Stimulated activated naive B cell treated with anti-CD40 and anti-IgM and Interleukin-4, amounts not matched to agents 10 μg/mL and 1 μg/mL and 100 μg/mL, for 72 hours (primary cell): ENCODE measurements around the gene KCNC1.

Experiments used
- ATAC-seq, 2 donors: fragments of 150-1000 bp; cut with Tn5 transposase; replicated peaks; 2 replicates each; pipeline ENCODE4 v1.10.0; 2021; ENCODE audit warnings: moderate library complexity in 1 of 2
- DNase-seq: peaks from one replicate; pipeline ENCODE4 v3.0.0; 2021
- H3K27ac Mint-ChIP-seq: one replicate; pipeline ENCODE4 v1.8.0; 2022; ENCODE audit warnings: mild to moderate bottlenecking, mixed read lengths
- H3K27me3 Mint-ChIP-seq, 2 donors: one replicate each; pipeline ENCODE4 v1.8.0; 2022; ENCODE audit warnings: mixed read lengths in 2 of 2
- H3K36me3 Mint-ChIP-seq, 2 donors: one replicate each; pipeline ENCODE4 v1.8.0; 2022; ENCODE audit warnings: mixed read lengths in 2 of 2, mild to moderate bottlenecking in 1 of 2
- H3K4me1 Mint-ChIP-seq, 2 donors: one replicate each; pipeline ENCODE4 v1.8.0; 2022; ENCODE audit warnings: mixed read lengths in 2 of 2, mild to moderate bottlenecking in 1 of 2
- H3K4me3 Mint-ChIP-seq, 2 donors: one replicate each; pipeline ENCODE4 v1.8.0; 2022; ENCODE audit warnings: mild to moderate bottlenecking in 2 of 2, mixed read lengths in 2 of 2, moderate library complexity in 1 of 2
- H3K9me3 Mint-ChIP-seq, 2 donors: one replicate each; pipeline ENCODE4 v1.8.0; 2022; ENCODE audit warnings: mixed read lengths in 2 of 2, mild to moderate bottlenecking in 1 of 2

Gene KCNC1

DNA sequence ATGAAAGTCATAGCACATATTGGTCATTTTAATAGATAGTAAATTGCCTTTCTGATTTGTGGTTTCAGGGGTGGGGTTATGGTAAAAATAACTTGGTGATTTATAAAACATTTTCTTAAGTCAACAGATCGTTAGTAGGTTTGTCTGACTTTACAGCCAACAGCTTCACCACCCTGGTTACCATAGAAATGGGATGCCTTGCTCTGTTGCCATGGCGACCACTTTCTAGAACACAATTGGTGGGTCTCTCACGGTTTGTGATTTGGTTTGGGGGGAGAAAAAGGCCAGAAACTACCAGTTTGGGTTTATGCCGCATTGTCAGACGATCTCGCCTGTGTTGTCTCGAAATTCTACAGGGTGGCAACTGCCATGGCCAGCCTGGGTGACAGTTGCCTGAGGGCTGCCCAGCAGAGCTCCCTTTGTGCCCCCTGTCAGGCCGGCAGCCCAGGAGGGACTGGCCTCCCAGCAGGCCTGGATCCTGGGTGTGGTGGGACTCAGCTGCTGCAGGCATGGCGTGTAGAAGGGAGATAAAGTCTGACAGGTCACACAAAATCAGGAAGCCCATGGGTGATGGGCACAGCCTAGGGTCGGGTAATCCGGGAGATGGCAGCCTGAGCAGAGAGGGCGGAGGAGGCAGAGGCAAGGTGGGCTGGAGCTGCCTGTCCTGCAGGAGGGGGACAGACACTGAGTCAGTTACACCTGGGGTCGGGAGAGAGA, 30.9 kb downstream of the KCNC1 start:
- Mint-ChIP-seq H3K36me3 (no peaks in the 10 kb centered on the region), H3K4me1 (no peaks in the 10 kb centered on the region), H3K27me3 (peaks cover 7 to 18% of the 10 kb centered on the region in 2 donors), H3K27ac (no peak overlapping the region), H3K4me3 (no peak overlapping the region), H3K9me3 (no peaks in the 10 kb centered on the region)
- DNase-seq (no peak), ATAC-seq (no peak)

- no peaks in the 10 kb centered on the region for H3K36me3 Mint-ChIP-seq
- no peak overlapping the region for H3K4me3 Mint-ChIP-seq
- no peak overlapping the region for H3K27ac Mint-ChIP-seq
- no peaks in the 10 kb centered on the region for H3K4me1 Mint-ChIP-seq
- ATAC-seq (no peak), DNase-seq (no peak)
- H3K27me3 Mint-ChIP-seq, result peaks cover 7 to 18% of the 10 kb centered on the region in 2 donors
- no peaks in the 10 kb centered on the region for H3K9me3 Mint-ChIP-seq
Measured at GRCh38 chr11:17766073-17766359, 31.4 kb downstream of the KCNC1 start.

DNA sequence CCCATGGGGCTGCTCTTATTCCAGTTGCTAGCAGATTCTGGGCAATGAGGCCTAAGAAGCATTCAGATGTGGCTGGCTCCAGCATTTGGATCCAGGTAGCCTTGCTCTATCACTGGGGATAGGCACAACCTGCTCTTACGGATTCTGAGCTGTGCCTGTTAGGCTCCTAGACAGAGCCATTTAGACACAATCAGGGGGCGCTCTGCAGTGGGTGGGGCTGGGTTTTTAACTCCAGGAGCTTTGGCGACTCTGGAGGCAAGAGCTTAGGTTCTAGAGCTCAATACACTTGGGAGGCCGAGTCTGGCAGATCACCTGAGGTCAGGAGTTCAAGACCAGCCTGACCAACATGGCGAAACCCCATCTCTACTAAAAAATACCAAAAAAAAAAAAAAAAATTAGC, 32.0 kb downstream of the KCNC1 start:
- ATAC-seq (no peak), DNase-seq (no peak)
- H3K4me3 Mint-ChIP-seq, result no peak overlapping the region
- H3K27me3 Mint-ChIP-seq, result peaks cover 7 to 18% of the 10 kb centered on the region in 2 donors
- H3K9me3 Mint-ChIP-seq, result no peaks in the 10 kb centered on the region
- H3K4me1 Mint-ChIP-seq, result no peaks in the 10 kb centered on the region
- no peaks in the 10 kb centered on the region for H3K36me3 Mint-ChIP-seq
- H3K27ac Mint-ChIP-seq, result no peak overlapping the region

DNA sequence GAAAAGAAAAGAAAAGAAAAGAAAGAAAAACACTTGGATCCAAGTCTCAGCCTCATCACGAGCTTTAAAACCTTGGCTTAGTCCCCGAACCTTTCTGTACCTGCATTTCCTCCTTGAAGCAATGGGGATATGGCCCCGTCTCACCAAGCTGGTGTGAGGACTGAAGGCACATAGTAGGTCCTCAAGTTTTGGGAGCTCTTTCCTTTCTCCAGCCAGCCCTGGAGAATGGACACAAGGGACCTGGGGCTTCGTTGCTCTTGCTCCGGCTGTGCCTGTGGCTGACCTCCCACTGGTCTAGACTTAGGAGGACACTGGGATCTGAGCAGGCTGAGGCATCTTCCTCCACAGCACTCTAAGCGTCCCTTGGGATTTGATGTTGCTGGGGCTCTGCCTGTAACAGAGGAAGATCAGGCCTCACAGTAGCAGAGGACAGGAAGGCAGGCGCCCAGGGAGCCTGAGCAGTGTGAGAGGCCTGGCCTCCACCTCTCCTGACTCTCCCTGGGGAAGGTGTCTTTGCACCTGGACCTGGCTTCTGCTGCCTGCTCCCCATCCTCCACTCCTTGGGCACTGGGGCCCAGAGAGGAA, 32.8 kb downstream of the KCNC1 start:
- Mint-ChIP-seq H3K27ac (no peak overlapping the region), H3K27me3 (peaks cover 7 to 13% of the 10 kb centered on the region in 2 donors), H3K9me3 (no peaks in the 10 kb centered on the region), H3K4me1 (no peaks in the 10 kb centered on the region), H3K36me3 (no peaks in the 10 kb centered on the region), H3K4me3 (no peak overlapping the region)
- DNase-seq, result no peak
- ATAC-seq, result peak; percentile 33 to 51

DNA sequence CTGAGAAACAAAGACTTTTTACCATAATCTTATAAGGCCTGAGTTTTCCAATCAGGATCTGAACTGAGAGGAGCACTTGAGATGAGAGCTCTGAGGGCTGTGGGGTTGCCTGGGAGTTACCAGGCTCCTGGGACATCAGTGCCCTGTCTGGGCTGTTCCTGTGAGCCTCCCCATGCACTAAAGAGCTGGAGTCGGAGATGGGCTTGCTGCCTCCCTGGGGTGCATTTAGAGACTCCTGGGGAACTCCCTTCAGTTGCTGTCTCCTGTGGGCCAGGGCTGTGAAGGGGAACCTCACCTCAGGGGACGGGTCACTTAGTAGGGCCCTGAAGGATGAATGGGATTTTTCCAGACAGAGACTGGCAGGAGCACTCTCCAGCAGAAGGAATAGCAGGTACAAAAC, 33.3 kb downstream of the KCNC1 start:
- ATAC-seq (no peak), DNase-seq (no peak)
- no peak overlapping the region for H3K4me3 Mint-ChIP-seq
- H3K4me1 Mint-ChIP-seq, result no peaks in the 10 kb centered on the region
- H3K27me3 Mint-ChIP-seq, result peaks cover 7 to 13% of the 10 kb centered on the region in 2 donors
- H3K27ac Mint-ChIP-seq, result no peak overlapping the region
- H3K36me3 Mint-ChIP-seq, result no peaks in the 10 kb centered on the region
- H3K9me3 Mint-ChIP-seq, result no peaks in the 10 kb centered on the region

- ATAC-seq, result no peak
- Mint-ChIP-seq H3K27ac (no peak overlapping the region), H3K9me3 (no peaks in the 10 kb centered on the region), H3K4me1 (no peaks in the 10 kb centered on the region), H3K36me3 (no peaks in the 10 kb centered on the region), H3K27me3 (peaks cover 7 to 13% of the 10 kb centered on the region in 2 donors), H3K4me3 (no peak overlapping the region)
- DNase-seq, result no peak
Measured at GRCh38 chr11:17768547-17768946, 34.0 kb downstream of the KCNC1 start.

- Mint-ChIP-seq H3K27me3 (peaks cover 2 to 9% of the 10 kb centered on the region in 2 donors), H3K9me3 (no peaks in the 10 kb centered on the region), H3K36me3 (no peaks in the 10 kb centered on the region), H3K4me3 (no peak overlapping the region), H3K27ac (peak overlapping the region; percentile 2), H3K4me1 (no peaks in the 10 kb centered on the region)
- ATAC-seq (no peak), DNase-seq (no peak)
Measured at GRCh38 chr11:17769218-17769617, 34.6 kb downstream of the KCNC1 start.

- Mint-ChIP-seq H3K27me3 (peaks cover 0 to 8% of the 10 kb centered on the region in 2 donors), H3K36me3 (no peaks in the 10 kb centered on the region), H3K4me1 (no peaks in the 10 kb centered on the region), H3K9me3 (no peaks in the 10 kb centered on the region), H3K27ac (no peak overlapping the region), H3K4me3 (no peak overlapping the region)
- no peak for DNase-seq
- ATAC-seq, result peak in 1 of 2 donors; percentile 20
Measured at GRCh38 chr11:17770048-17770652, 35.6 kb downstream of the KCNC1 start.

- no peaks in the 10 kb centered on the region for H3K4me1 Mint-ChIP-seq
- peaks cover 0 to 4% of the 10 kb centered on the region in 2 donors for H3K27me3 Mint-ChIP-seq
- ATAC-seq (no peak), DNase-seq (no peak)
- H3K9me3 Mint-ChIP-seq, result no peaks in the 10 kb centered on the region
- H3K36me3 Mint-ChIP-seq, result no peaks in the 10 kb centered on the region
- H3K4me3 Mint-ChIP-seq, result no peak overlapping the region
- H3K27ac Mint-ChIP-seq, result no peak overlapping the region
Measured at GRCh38 chr11:17770917-17771316, 36.3 kb downstream of the KCNC1 start.

- Mint-ChIP-seq H3K9me3 (no peaks in the 10 kb centered on the region), H3K36me3 (no peaks in the 10 kb centered on the region), H3K4me3 (no peak overlapping the region), H3K4me1 (no peaks in the 10 kb centered on the region), H3K27me3 (no peaks in the 10 kb centered on the region), H3K27ac (no peak overlapping the region)
- DNase-seq (no peak), ATAC-seq (no peak)
Measured at GRCh38 chr11:17771415-17771814, 36.8 kb downstream of the KCNC1 start.

DNA sequence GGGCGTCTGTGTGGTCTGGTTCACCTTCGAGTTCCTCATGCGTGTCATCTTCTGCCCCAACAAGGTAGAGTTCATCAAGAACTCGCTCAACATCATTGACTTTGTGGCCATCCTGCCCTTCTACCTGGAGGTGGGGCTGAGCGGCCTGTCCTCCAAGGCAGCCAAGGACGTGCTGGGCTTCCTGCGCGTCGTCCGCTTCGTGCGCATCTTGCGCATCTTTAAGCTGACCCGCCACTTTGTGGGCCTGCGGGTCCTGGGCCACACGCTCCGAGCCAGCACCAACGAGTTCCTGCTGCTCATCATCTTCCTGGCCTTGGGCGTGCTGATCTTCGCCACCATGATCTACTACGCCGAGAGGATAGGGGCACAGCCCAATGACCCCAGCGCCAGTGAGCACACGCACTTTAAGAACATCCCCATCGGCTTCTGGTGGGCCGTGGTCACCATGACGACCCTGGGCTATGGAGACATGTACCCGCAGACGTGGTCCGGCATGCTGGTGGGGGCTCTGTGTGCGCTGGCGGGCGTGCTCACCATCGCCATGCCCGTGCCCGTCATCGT, 37.3 kb downstream of the KCNC1 start:
- Mint-ChIP-seq H3K36me3 (no peaks in the 10 kb centered on the region), H3K9me3 (no peaks in the 10 kb centered on the region), H3K27me3 (no peaks in the 10 kb centered on the region), H3K4me1 (peaks cover 0 to under 1% of the 10 kb centered on the region in 2 donors), H3K27ac (no peak overlapping the region), H3K4me3 (no peak overlapping the region)
- DNase-seq, result no peak
- no peak for ATAC-seq

DNA sequence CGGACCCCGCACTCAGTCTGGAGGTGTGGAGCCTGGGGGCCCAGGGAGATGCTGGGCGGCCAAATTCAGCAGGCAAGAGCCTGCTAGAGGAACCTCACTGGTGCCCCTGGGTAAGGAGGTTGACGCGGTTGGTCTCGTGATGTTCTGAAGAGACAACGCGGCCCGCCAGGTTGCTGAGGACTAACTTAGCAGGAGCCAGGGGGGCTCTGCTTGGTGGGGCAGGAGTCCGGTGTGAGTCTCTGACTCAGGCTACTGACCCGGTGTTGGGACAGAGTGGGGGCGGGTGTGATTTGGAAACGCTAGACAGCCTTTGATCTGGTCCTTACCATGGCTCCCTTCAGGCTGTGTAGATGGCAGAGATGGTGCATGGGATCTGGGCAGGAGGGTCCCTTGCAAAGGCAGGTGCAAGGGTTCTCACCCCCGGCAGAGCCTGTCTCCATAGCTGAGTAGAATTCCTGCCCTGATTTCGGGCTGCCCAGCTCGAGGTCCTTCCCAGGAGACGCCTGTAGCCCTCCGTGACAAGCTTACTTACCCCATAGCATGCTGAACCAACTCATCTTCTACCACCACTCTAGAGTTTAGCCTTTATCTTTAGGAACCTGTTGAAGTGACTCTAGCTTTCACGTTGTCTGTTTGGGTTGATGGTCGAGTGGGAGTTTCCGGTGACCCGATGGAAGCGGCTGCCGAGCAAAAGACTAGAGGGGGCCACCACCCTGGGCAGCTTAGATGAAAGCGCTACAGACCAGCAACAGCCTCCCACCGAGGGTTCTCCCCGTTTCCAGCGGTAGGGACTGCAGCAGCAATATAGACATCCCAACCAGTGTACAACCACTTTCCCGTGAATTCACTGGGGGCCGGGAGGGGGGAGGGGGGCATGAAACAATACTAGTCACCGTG, 38.4 kb downstream of the KCNC1 start:
- Mint-ChIP-seq H3K36me3 (no peaks in the 10 kb centered on the region), H3K4me1 (peaks cover 0 to 1% of the 10 kb centered on the region in 2 donors), H3K27me3 (no peaks in the 10 kb centered on the region), H3K4me3 (no peak overlapping the region), H3K27ac (no peak overlapping the region), H3K9me3 (no peaks in the 10 kb centered on the region)
- DNase-seq (no peak), ATAC-seq (no peak)

DNA sequence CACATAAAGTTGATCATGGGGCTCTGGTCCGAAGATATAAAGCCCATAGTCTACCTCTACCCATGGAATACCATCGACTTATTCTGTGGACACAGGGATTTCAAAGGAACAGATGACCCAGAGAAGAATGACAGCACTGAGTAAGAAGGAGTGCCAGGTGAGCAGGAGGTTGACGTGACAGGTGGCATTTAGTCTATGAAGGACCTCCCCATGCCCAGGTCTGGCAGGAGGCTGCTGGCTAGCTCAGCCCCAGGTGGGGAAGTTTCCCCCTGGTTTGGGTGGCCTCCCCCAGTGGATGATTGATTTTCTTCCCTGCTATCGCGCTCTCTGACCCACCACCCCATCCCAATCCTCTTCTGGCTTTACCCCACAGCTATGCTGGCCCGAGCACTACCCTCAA, 39.1 kb downstream of the KCNC1 start:
- Mint-ChIP-seq H3K27ac (no peak overlapping the region), H3K9me3 (no peaks in the 10 kb centered on the region), H3K4me3 (no peak overlapping the region), H3K27me3 (no peaks in the 10 kb centered on the region), H3K36me3 (no peaks in the 10 kb centered on the region), H3K4me1 (peaks cover 0 to 1% of the 10 kb centered on the region in 2 donors)
- DNase-seq (no peak), ATAC-seq (no peak)

GRCh38 chr11:17774232-17775034, 39.9 kb downstream of the KCNC1 start:
- no peak for DNase-seq
- Mint-ChIP-seq H3K36me3 (no peaks in the 10 kb centered on the region), H3K27ac (no peak overlapping the region), H3K4me3 (no peak overlapping the region), H3K27me3 (no peaks in the 10 kb centered on the region), H3K9me3 (no peaks in the 10 kb centered on the region), H3K4me1 (peaks cover 0 to 1% of the 10 kb centered on the region in 2 donors)
- ATAC-seq, result no peak
